ENCODE results near the gene FOXC1.

Gene FOXC1

GRCh38 chr6:1645466-1646185, 35.9 kb downstream of the FOXC1 start:
- DNase-seq, result no peak

GRCh38 chr6:1651362-1651761, 41.6 kb downstream of the FOXC1 start:
- no peak for DNase-seq

GRCh38 chr6:1652842-1653241, 43.1 kb downstream of the FOXC1 start:
- no peak for DNase-seq

- DNase-seq, result no peak
Observed at GRCh38 chr6:1654054-1654453, 44.3 kb downstream of the FOXC1 start.

- no peak for DNase-seq
Observed at GRCh38 chr6:1657116-1657770, 47.5 kb downstream of the FOXC1 start.

GRCh38 chr6:1657771-1658165, 48.1 kb downstream of the FOXC1 start:
- DNase-seq, result no peak

- DNase-seq, result no peak
Observed at GRCh38 chr6:1658212-1659005, 48.7 kb downstream of the FOXC1 start.

- no peak for DNase-seq
Observed at GRCh38 chr6:1659816-1660215, 50.1 kb downstream of the FOXC1 start.

GRCh38 chr6:1662534-1662933, 52.8 kb downstream of the FOXC1 start:
- DNase-seq, result no peak

Data from NCI-H1417 treated with DMSO at 0.1 percent for 48 hours (cell line).